Activated T-cell treated with anti-CD3 and anti-CD28 coated beads for 24 hours (primary cell): ENCODE measurements around the gene ADAM15.

Experiments
- DNase-seq: peaks from one replicate; pipeline ENCODE4 v3.0.0-alpha.2; 2020; ENCODE audit warnings: low read depth

The ADAM15 gene

DNA sequence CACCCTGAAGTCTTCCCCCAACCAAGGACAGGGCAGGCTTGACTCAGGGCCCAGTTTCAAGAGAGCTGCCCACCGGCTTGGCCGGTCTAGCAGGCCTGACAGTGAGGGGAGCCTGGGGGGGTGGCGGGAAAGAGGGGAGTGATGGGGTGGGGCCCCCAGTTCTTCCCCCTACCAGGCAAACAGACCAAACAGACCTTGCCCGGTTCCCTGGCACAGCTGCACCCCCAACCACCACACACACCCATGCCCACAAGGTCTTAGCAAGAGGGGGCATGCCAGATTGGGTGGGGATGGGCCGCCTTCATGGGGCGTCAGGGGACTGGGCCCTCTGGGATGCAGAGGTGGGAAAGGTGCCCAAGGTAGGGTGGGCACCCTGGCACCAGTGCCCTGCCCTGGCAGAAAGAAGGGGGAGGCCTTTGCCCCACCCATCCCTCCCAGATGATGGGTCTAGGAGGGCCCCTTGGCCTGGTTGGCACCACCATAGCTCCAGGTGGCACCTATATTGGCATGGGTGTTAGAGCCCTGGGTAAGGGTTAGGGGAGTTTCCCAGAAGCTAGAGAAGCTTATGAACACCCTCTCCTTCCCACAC lies 39.6 kb upstream of the ADAM15 start:
- no peak for DNase-seq

DNA sequence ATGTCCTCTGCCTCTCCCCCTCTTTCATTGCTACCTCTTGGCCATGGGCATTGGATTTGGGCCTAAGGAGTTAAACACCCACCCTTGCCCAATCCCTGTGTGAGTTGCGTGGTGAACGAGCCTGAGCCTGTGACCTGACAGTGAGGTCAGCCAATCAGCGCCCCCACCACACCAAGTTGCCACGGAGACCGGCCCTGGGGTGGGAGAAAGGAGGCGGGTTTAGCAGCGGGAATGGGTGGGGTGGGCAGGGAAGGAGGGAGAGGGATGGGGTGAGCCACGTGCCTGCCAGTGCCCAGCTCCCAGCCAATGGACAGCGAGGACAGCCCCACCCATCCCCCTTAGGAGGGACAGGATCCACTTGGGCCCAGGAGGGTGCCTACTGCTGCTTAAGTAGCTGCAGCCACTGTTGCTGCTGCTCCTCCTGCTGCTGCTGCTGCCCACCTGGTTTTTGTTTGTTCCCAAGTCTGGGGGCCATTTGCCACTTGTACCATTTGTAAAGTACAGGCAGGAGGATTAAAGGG lies 39.0 kb upstream of the ADAM15 start:
- no peak for DNase-seq

DNA sequence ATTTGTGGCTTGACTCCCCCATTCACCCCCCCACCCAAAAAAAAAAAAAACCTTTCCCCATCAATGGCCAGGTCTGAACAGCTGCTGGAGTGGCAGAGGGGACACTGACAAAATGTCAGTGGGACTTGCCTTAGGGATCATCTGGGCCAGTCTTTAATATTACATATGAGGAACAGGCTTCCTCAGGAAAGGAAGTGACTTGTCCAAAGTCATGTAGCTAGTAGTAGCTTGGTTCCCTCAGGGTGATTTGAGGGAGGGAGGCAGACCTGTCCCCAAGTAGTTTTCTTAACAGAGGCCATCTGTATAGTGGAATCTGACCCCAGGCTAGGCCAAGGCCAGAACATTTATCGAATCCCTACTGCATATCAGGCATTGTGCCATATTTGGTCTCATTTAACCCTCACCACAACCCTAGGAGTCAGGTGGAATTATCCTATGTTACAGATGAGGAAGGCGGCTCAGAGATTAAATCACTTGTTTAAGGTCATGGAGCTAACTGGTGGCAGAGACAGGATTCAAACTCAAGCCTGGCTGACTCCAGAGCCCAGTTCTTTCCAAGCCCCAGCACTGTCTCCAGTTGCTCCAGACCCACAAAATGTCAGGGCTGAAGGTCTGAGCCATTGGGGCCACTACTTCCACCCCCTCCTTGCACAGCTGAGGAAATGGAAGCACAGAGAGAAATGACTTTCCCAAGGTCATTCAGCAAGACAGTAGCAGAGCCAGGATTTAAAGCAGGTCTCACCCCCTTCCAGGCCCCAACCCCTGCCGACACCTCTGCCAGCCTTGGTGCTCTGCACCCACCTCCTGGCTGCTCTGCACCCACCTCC lies 38.1 kb upstream of the ADAM15 start:
- no peak for DNase-seq

DNA sequence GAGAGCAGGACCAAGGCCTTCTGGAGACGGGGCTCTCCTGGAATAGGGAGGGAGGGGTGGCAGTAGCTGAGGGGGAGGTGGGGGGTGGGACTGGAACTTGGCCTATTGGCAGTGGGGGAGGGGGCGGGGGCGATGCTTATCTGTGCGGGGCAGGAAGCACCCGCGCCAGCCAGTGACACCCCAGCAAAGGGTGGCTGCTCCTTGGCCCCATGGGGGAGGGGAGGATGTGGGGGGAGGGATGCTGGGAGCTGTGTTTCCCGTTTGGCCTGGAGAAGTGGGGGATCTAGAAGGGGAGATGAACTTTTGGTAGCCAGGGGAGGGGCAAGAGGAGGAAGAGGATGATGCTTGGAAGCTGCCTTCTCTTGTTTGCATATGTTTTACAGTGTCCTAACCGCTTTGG lies 37.5 kb upstream of the ADAM15 start:
- DNase-seq: no peak

DNA sequence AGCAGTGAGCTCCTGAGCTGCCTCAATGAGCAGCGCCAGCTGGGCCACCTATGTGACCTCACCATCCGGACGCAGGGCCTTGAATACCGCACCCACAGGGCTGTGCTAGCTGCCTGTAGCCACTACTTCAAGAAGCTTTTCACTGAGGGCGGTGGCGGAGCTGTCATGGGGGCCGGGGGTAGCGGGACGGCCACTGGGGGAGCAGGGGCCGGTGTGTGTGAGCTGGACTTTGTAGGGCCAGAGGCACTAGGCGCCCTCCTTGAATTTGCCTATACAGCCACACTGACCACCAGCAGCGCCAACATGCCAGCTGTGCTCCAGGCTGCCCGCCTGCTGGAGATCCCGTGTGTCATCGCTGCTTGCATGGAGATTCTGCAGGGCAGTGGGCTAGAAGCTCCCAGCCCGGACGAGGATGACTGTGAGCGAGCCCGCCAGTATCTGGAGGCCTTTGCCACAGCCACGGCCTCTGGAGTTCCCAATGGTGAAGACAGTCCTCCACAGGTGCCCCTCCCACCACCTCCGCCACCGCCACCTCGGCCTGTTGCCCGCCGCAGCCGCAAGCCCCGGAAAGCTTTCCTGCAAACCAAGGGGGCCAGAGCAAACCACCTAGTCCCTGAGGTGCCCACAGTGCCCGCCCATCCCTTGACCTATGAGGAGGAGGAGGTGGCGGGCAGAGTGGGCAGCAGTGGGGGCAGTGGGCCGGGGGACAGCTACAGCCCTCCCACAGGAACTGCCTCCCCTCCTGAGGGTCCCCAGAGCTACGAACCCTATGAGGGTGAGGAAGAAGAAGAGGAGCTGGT lies 36.2 kb upstream of the ADAM15 start:
- no peak for DNase-seq

DNA sequence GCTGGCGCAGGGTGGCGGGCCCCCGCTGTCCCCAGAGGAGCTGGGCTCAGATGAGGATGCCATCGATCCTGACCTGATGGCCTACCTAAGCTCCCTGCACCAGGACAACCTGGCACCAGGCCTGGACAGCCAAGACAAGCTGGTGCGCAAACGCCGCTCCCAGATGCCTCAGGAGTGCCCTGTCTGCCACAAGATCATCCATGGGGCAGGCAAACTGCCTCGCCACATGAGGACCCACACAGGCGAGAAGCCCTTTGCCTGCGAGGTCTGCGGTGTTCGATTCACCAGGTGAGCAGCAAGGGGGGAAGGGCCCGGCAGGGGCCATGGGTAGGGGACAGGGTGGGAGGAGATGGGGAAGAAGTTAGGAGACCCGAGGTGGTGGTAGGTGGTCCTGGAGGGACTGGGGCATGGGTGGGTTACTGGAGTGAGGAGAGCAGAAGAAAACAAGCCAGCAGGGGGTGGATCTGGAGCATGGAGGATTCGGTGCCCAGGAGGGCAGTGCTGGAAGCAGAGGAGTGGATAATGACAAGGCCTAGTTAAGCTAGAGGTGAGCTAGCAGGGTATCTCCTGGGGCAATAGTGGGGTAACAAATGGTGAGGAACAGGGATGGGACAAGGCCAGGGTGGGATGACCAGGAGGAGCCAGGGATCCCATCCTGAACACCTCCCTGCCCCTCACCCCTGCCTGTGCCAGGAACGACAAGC lies 35.4 kb upstream of the ADAM15 start:
- no peak for DNase-seq

DNA sequence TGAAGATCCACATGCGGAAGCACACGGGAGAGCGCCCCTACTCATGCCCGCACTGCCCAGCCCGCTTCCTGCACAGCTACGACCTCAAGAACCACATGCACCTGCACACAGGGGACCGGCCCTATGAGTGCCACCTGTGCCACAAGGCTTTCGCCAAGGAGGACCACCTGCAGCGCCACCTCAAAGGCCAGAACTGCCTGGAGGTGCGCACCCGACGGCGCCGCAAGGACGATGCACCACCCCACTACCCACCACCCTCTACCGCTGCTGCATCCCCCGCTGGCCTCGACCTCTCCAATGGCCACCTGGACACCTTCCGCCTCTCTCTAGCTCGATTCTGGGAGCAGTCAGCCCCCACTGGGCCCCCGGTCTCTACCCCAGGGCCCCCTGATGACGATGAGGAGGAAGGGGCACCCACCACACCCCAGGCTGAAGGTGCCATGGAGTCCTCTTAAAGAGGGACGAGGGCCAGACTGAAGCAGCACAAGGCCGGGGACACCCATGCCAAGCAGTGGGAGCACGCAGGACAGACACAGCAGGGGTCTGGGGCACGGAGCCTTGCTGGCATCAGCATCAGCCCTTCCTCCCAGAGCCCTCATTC lies 34.8 kb upstream of the ADAM15 start:
- no peak for DNase-seq

DNA sequence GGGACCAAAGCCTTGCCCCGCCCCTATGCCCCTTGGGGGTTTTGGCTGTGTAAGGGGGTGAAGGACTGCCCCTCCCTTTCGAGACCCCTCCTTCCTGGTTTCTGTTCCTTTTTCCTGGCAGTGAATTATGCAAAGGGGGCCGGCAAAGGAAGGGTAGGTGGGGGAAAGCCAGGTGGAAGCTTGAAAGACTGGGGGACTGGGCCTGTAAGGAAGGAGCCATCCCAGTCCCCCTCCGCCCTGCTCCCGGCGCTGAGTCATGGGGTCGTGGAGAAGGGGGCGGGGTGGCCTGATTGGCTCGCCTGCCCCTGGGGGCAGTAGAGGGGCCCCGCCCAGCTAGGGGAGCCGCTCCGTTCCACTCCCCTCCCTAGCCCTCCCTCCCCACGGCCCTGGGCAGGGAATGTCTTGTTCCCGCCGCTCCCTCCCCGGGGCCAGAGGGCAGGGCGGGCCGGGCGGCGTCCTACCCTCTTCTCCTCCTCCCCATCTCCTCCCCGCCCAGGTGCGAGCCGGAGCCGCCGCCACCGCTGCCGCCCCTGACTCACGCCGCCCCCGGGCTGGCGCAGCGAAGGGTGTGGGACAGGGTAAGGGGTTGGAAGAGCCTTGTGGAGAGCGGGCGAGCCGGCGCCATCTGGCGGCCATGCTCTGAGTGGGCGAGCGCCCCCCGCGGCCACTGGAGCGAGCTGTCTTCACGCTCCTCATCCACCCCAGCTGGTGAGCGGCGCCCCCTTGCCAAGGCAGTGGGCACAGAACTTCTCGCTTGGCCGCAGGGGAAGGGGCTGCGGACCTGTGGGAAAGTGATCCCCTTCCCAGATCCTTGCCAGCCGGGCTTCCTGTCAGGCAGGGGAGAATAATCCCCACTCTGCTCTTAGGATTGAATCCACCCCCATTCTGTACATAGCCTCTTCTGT lies 33.8 kb upstream of the ADAM15 start:
- DNase-seq: peak; percentile 88

DNA sequence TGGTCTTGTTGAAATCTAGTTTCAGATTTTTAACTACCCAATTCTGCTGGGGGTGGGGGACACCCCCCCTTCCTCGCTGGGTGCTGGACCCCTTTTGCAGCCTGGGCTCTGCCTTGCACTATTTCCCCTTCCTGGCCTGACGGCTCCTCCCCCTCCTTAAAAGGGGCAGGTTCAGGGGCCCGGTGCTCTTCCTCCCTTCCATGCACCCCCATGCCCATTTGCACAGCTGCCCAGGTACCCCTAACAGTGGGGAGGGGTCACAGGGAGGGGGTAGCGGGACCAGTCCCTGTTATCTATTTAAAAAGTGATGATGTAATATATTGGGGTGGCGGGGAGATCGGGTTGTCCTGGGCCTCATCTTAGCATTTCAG lies 33.2 kb upstream of the ADAM15 start:
- no peak for DNase-seq

DNA sequence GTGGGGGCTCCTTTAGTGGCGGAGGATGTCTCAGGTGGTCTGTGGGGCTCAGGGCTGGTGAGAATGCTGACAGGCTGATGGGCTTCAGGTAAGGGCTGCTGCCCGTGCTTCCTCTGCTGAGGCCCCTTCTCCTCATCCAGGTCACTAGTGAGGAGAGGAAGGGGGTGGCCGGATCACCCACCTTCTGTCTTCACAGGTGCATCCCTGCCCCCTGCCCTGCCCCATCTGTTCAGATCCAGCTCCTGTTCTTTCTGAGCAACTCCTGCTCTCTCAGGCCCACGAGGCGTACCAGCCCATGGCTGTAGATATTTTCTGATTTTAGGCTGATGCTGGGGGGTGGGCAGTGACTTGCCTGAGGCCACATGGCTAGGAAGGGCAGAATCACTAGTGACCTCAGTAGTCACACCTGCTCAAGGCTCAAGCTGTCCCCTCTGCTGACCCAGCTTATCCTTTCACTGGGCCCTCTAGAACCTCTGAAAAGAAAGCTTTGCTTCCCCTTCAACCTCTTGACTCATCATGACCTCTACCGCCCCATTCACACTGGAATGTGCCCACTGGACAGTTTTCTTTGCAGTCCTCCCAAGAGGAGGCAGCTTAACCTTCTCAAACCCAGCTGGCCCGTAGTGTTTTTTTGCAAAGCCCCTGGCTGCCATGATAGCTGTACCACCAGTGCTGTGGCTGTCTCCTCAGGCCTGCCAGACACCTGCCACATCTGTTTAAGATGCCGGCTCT lies 32.3 kb upstream of the ADAM15 start:
- no peak for DNase-seq

DNA sequence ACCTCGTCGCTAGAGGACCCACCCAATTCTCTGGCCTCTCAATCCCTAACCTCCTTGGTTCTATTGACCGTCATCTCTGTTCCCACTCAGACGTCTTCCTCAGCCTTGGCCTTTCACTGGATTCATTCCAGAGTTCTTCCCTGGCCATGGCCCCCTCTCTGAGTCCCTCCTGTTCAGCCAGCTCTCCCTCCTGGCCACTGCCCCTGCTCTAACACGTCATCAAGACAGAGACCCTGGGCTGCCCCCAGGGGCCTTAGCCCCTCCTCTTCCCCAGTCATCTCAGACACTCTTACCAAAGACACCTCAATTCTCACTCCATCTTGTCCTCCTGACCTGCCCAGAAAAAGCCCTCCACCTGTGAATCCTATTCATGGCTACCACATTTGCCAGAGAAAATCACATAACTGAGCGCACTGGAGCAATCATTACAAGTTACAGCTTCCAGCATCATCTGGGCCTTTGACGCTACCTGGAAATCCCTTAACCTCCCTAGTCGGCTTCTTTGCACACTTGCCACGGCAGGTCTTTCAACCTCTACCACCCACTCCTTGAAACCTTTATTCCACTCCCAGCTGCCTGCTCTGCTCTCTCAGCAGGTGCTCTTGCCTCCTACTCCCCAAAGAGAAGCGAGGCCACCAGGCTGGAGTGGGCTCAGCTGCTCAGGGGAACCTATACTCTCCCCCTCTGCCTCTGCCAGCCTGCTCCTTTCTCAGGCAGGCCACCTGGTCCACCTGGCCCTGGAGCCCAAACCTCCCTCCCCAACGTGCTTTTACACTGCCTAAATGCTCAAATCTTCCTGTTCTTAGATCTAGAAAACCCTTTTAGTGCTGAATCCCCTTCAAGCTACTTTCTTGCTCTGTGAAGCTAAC lies 31.5 kb upstream of the ADAM15 start:
- DNase-seq: no peak

DNA sequence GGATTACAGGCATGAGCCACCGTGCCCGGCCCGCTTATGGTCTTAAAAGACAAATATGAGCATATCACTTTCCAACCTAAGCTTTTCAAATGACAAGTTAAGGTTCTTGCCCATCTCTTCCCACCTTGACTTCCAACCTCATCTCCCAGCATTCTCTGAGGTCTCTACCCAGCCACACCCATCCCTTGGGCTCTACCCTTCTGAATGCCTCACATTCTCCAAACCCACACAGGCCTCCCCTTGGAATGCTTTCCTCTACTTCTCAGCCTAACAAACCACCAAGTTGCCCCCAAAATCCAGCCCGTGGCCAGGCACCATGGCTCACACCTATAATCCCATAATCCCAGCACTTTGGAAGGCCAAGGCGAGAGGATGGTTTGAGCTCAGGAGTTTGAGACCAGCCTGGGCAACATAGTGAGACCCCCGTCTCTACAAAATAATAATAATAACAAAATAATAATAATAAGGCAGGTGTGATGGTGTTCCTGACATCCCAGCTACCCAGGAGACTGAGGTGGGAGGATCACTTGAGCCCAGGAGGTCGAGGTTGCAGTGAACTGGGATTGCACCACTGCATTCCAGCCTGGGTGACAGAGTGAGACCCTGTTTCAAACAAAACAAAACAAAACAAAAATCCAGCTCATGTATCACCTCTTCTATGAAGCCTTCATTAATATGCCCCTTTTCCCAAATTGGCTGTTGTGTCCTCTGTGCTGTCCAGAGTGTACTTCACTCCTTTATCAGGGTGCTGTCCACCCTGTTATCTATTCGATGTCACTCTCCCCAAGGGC lies 28.8 kb upstream of the ADAM15 start:
- no peak for DNase-seq

DNA sequence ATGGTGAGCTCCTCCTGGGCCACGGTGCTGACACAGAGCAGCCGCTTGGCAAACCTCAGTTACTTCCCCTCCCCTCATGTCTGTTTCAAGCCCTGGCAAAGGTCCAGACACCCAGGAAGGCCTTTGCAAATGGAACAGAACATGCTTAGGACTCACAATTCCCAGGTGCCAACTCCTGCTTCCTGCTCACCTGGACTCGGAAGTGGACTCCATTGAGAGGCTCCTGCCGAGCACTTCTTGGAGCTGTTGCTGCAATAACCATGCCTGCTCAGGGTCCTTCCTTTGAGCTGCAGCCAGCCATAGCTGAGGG lies 28.2 kb upstream of the ADAM15 start:
- no peak for DNase-seq

DNA sequence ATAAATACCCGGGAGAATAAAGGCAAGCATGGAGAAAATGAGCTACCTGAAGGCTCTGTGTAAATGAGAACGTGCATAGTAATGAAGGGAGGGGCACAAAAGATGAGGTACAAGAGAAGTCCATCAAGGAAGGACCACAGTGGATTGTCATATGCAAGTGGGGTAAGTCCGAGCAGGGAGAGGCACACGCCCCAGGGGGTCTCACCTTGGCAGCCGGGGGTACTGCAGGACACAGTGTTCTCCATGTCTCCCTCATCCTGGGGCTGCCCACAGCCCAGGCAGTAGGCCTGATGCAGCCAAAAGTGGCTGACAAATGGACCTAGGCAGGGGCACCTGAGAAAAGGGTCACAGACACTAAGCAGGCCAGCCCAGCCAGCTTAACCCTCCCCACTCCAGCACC lies 27.5 kb upstream of the ADAM15 start:
- DNase-seq: no peak

DNA sequence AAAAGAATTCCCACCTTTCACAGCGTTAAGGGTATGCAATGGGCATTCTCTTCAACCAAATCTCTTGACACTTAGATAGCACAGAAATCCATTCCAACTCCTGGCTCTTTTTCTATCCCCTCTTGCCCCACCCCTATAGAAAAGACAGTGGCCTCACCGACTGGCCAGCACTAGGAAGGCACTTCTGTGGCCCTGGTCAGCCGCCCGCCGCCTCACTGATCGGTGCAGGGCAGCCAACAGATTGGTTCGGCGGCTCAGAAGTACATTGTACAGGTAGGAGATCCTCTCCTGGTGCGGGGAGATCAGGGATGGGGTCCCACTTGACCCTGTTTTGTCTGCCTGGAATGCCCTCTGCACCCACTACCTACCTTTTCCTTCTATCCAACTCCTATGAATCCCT lies 26.8 kb upstream of the ADAM15 start:
- no peak for DNase-seq

DNA sequence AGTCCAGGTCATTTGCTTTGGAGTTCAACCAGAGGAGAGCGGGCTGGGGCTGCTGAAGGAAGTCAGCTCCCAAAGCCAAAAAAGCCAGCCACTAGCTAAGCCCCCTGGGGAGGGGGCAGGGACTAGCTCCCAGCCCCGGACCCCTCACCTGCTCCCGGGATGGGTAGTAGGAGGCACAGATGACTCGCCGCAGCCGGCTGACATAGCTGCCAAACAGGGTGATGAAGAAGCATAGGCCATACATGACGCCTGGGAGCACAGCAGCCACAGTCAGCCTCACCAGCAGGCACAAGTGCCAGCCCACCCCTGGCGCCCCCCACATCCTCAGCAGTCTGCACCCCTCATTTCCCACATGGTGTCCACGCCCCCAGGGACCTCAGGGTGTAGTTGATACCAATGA lies 25.0 kb upstream of the ADAM15 start:
- DNase-seq: no peak

DNA sequence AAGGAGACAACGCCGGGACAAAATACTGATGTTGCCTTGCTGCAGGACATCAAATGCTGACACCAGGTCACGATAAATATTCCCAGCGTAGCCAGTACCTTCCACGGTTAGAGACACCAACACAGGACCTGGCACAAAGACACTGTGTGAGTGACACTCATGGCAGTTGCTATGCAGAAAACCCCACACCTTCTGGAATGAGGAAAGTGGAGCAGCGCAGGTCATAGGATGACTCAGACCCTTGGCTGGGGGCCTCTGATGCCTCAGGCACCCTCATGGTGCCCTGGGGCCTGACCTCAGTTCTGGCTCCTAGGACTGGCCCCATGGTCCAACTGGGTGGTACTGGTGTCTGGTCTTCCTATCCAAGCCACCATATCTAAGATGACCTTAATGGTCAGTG lies 24.5 kb upstream of the ADAM15 start:
- no peak for DNase-seq

DNA sequence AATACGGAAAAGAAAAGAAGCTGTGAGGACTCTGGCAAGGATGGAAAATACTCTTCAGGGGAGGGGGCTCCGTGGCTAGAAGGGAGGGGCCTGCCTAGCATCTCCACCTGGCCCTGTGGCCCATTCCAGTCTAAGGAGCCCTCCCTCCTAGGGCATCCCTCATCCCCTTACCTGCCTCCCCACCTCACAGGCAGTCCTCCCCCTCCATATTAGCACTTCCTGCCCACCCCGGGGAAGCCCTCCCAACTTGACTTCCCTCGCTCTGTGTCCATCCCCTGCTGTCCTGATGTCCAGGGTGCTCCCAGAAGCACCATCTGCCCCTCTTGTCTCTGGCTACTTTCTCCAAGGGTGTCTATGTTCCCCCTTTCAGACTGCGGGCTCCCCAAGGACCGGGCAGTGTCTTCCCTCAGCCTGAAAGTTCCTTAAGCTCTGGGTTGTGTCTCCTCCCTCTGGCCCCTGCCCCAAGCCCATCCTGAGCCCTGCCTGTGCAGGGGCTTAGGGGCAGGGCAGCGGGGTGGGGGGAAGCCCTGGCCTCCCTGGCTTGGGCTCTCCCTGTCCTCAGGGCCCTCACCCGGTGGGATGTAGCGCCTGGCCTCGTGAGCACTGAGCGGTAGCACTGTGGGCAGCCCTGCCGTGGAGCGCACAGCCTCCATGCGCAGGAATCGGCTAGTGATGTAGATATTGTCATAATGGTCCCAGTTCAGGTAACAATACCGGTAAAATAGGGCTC lies 21.4 kb upstream of the ADAM15 start:
- no peak for DNase-seq
